SK-N-SH treated with all-trans-retinoic acid at 6 μM for 48 hours (cell line): ENCODE results near the gene COX4I2.

Experiments
- ATAC-seq: fragments of 200-7000 bp; cut with Tn5 transposase; 3 replicates; pipeline ENCODE4 v1.9.1; 2020; ENCODE audit warnings: mild to moderate bottlenecking, moderate library complexity
- ARNTL ChIP-seq: fragments of 450-650 bp; formaldehyde crosslinking; IDR thresholded peaks from 2 replicates; pipeline ENCODE4 v1.5.0; 2020; ENCODE audit warnings: low read depth, mild to moderate bottlenecking, moderate library complexity, borderline replicate concordance
- BACH2 ChIP-seq: fragments of 250-450 bp; sonication (Bioruptor Pico); IDR thresholded peaks from 2 replicates; pipeline ENCODE4 v1.9.0; 2021; ENCODE audit warnings: mild to moderate bottlenecking, borderline replicate concordance
- CSDC2 ChIP-seq: fragments of 250-450 bp; sonication (Bioruptor Pico); IDR thresholded peaks from 2 replicates; pipeline ENCODE4 v1.5.0; 2020; ENCODE audit warnings: mild to moderate bottlenecking, moderate library complexity
- ESRRG ChIP-seq: fragments of 250-450 bp; sonication (Bioruptor Pico); IDR thresholded peaks from 2 replicates; pipeline ENCODE4 v1.6.1; 2021; ENCODE audit warnings: mild to moderate bottlenecking
- GLIS3 ChIP-seq: fragments of 250-450 bp; sonication (Bioruptor Pico); IDR thresholded peaks from 2 replicates; pipeline ENCODE4 v1.5.0; 2020; ENCODE audit warnings: mild to moderate bottlenecking, moderate library complexity
- ISL1 ChIP-seq: fragments of 250-450 bp; sonication (Bioruptor Pico); IDR thresholded peaks from 2 replicates; pipeline ENCODE4 v2.1.2; 2022; ENCODE audit warnings: mild to moderate bottlenecking, moderate library complexity
- OSR1 ChIP-seq: fragments of 250-450 bp; sonication (Bioruptor Pico); IDR thresholded peaks from 2 replicates; pipeline ENCODE4 v1.8.0; 2022; ENCODE audit warnings: moderate library complexity, mild to moderate bottlenecking, inconsistent platforms
- PPARA ChIP-seq: fragments of 250-450 bp; sonication (Bioruptor Pico); IDR thresholded peaks from 2 replicates; pipeline ENCODE4 v1.5.0; 2020; ENCODE audit warnings: mild to moderate bottlenecking, borderline replicate concordance
- RARB ChIP-seq: fragments of 250-450 bp; sonication (Bioruptor Pico); IDR thresholded peaks from 2 replicates; pipeline ENCODE4 v1.8.0; 2021; ENCODE audit warnings: mild to moderate bottlenecking, moderate library complexity
- SNAI2 ChIP-seq: fragments of 250-450 bp; sonication (Bioruptor Pico); IDR thresholded peaks from 2 replicates; pipeline ENCODE4 v1.5.0; 2020; ENCODE audit warnings: mild to moderate bottlenecking, moderate library complexity
- TCF4 ChIP-seq: fragments of 250-450 bp; sonication (Bioruptor Pico); IDR thresholded peaks from 2 replicates; pipeline ENCODE4 v1.8.0; 2021; ENCODE audit warnings: mild to moderate bottlenecking, moderate library complexity, borderline replicate concordance
- TOX ChIP-seq: fragments of 250-450 bp; sonication (Bioruptor Pico); IDR thresholded peaks from 2 replicates; pipeline ENCODE4 v1.8.0; 2021; ENCODE audit warnings: mild to moderate bottlenecking, moderate library complexity, borderline replicate concordance
- ZC3H10 ChIP-seq: fragments of 250-450 bp; sonication (Bioruptor Pico); IDR thresholded peaks from 2 replicates; pipeline ENCODE4 v1.5.1; 2021; ENCODE audit warnings: mild to moderate bottlenecking, moderate library complexity
- ZFP3 ChIP-seq: fragments of 250-450 bp; sonication (Bioruptor Pico); IDR thresholded peaks from 2 replicates; pipeline ENCODE4 v1.5.0; 2020; ENCODE audit warnings: mild to moderate bottlenecking, moderate library complexity
- ZFP30 ChIP-seq: fragments of 450-650 bp; formaldehyde crosslinking; IDR thresholded peaks from 2 replicates; pipeline ENCODE4 v1.5.0; 2022; ENCODE audit warnings: mild to moderate bottlenecking, moderate library complexity
- ZNF565 ChIP-seq: fragments of 450-650 bp; formaldehyde crosslinking; conservative IDR thresholded peaks from 2 replicates; pipeline ENCODE4 v1.5.0; 2020; ENCODE audit warnings: low read depth, mild to moderate bottlenecking, moderate library complexity
- ZNF70 ChIP-seq: fragments of 450-650 bp; formaldehyde crosslinking; IDR thresholded peaks from 2 replicates; pipeline ENCODE4 v1.5.0; 2020; ENCODE audit warnings: mild to moderate bottlenecking, moderate library complexity
- ZNF8 ChIP-seq: fragments of 450-650 bp; formaldehyde crosslinking; IDR thresholded peaks from 2 replicates; pipeline ENCODE4 v1.5.0; 2020; ENCODE audit warnings: mild to moderate bottlenecking, moderate library complexity
- TF ChIP-seq, protein P1 (sequence below): fragments of 250-450 bp; sonication (Bioruptor Pico); IDR thresholded peaks from 2 replicates; pipeline ENCODE4 v1.5.1; 2020; ENCODE audit warnings: low read depth, mild to moderate bottlenecking, moderate library complexity
- TF ChIP-seq, protein P2 (sequence below): fragments of 250-450 bp; sonication (Bioruptor Pico); IDR thresholded peaks from 2 replicates; pipeline ENCODE4 v1.5.1; 2021; ENCODE audit warnings: mild to moderate bottlenecking, moderate library complexity
- TF ChIP-seq, protein P3 (sequence below): fragments of 250-450 bp; sonication (Bioruptor Pico); IDR thresholded peaks from 2 replicates; pipeline ENCODE4 v1.8.0; 2020; ENCODE audit warnings: mild to moderate bottlenecking, moderate library complexity, borderline replicate concordance
- TF ChIP-seq, protein P4 (sequence below): fragments of 250-450 bp; sonication (Bioruptor Pico); IDR thresholded peaks from 2 replicates; pipeline ENCODE4 v1.5.0; 2020; ENCODE audit warnings: mild to moderate bottlenecking, moderate library complexity

The COX4I2 gene

DNA sequence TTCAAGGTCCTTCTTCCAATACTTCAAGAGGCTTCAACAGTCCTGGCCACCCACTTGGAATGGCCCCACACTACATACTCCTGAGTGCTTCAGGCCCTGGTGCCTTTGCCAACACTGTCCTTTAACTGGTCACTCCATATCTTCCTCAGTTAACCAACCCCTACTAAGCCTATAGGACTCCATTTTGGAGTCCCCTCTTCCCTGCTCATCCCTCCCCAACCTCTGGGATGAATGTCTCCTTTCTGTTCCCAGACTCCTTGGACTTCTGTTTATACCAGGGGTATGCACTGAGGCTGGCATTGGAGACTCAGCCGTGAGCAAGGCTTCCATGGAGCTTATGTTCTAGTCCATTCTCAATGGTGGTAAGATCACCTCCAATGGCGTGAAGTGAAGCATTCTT is 33.6 kb downstream of the COX4I2 start (continued):
- TF ChIP-seq, protein P1, sequence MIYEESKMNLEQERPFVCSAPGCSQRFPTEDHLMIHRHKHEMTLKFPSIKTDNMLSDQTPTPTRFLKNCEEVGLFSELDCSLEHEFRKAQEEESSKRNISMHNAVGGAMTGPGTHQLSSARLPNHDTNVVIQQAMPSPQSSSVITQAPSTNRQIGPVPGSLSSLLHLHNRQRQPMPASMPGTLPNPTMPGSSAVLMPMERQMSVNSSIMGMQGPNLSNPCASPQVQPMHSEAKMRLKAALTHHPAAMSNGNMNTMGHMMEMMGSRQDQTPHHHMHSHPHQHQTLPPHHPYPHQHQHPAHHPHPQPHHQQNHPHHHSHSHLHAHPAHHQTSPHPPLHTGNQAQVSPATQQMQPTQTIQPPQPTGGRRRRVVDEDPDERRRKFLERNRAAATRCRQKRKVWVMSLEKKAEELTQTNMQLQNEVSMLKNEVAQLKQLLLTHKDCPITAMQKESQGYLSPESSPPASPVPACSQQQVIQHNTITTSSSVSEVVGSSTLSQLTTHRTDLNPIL = no peak
- no peak for TF ChIP-seq ESRRG (CRISPR knock-in tag)
- no peak for TF ChIP-seq BACH2

DNA sequence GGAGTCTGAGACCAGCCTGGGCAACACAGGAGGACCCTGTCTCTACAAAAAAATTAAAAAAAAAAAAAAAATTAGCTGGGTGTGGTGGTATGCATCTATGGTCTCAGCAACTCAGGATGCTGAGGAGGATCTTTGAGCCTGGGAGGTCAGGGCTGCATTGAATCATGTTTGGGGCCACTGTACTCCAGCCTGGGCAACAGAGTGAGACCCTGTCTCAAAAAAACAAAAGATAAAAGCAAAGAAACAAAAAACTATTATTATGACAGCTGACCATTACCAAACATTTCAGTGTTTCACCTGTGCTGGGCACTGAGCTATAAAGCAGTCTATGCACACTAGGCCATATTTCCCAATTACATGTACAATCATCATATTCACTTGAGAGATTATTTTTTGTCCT is 35.7 kb downstream of the COX4I2 start:
- ATAC-seq = no peak
- TF ChIP-seq ZC3H10 (CRISPR knock-in tag) (no peak), ZFP30 (CRISPR knock-in tag) (no peak), SNAI2 (CRISPR knock-in tag) (no peak), ZFP3 (no peak)

DNA sequence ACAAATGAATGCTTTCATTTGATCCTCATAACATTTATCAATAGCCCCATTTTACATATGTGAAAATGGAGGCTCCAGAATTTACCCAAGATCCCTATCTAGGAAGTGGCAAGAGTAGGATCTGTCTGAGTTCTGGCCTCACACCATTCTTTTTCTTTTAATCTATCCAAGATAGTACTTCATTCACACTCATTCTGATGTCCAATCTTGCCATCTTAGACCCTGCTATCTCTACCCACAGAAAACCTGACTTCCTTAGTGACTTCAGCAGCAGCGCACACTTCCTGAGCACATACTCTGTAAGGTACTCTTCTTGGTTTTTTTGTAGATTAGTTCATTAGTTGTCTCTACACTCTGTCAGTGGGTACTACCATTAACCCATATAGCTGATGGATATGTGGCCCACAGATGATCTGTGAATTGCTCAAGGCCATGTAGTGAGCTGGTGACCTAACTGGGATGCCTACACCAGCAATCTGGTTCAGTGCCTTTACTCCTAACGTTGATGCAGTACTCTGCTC is 36.3 kb downstream of the COX4I2 start:
- no peak for ATAC-seq

DNA sequence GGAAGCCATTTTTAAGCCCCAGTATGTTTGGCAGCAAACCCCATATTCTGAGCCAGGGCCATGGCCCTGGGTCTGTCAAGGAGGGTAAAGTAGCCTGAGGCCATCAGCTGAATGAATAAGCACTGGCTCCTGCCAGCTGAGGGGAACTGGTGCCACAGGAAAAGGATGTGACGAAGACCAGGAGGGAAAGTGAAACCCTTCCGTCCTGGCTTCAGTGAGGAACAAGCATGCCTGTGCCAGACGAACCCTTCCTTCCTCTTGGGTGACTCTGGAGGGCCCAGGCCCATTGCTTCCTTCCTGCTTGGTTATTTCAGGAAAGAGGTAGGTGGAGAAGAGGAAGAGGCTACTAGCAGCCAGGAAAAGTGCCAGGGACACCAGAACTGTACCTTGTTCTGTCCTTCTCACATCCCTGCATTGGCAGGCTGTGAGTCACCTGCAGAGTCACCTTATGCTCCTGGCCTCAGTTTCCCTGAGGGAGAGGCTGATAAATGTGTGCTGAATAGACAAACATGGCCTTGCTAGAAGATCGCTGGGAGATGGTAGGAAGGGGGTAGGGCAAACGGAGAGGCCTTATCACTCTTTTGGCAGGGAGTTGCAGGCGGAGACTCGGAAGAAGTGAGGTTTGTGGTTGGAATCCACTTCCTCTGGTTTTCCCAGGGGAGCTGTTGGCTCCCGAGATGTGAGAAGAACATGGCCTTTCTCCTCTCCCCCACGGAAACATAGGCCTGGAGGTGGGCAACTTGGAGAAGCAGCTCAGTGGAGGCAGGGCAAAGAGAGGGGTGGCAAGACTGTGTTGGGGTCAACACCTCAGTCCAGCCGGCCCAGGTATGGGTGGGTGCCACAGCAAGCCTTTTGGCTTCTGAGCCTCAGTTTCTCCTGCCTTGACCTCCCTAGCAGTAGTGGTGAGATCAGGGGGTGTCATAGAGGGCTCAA is 37.4 kb downstream of the COX4I2 start:
- ATAC-seq = peak; percentile 16; the same call in 2 of the 3 replicates
- no peak for TF ChIP-seq RARB (CRISPR knock-in tag)
- no peak for TF ChIP-seq SNAI2 (CRISPR knock-in tag)
- TF ChIP-seq ZNF70 (CRISPR knock-in tag) = 0 out of 2 replicates have a peak, but pooled peaks have one; percentile 12

More for the DNA sequence above, 36.3 kb downstream of the COX4I2 start:
- no peak for TF ChIP-seq ZFP30 (CRISPR knock-in tag)
- TF ChIP-seq, protein P2, sequence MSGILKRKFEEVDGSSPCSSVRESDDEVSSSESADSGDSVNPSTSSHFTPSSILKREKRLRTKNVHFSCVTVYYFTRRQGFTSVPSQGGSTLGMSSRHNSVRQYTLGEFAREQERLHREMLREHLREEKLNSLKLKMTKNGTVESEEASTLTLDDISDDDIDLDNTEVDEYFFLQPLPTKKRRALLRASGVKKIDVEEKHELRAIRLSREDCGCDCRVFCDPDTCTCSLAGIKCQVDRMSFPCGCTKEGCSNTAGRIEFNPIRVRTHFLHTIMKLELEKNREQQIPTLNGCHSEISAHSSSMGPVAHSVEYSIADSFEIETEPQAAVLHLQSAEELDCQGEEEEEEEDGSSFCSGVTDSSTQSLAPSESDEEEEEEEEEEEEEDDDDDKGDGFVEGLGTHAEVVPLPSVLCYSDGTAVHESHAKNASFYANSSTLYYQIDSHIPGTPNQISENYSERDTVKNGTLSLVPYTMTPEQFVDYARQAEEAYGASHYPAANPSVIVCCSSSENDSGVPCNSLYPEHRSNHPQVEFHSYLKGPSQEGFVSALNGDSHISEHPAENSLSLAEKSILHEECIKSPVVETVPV = no peak
- no peak for TF ChIP-seq ARNTL (CRISPR knock-in tag)
- no peak for TF ChIP-seq SNAI2 (CRISPR knock-in tag)
- TF ChIP-seq CSDC2 = no peak
- TF ChIP-seq OSR1 = no peak
- no peak for TF ChIP-seq TOX (CRISPR knock-in tag)
- TF ChIP-seq ZNF8 = no peak
- TF ChIP-seq BACH2 = no peak
- TF ChIP-seq ZFP3 = no peak
- TF ChIP-seq, protein P3, sequence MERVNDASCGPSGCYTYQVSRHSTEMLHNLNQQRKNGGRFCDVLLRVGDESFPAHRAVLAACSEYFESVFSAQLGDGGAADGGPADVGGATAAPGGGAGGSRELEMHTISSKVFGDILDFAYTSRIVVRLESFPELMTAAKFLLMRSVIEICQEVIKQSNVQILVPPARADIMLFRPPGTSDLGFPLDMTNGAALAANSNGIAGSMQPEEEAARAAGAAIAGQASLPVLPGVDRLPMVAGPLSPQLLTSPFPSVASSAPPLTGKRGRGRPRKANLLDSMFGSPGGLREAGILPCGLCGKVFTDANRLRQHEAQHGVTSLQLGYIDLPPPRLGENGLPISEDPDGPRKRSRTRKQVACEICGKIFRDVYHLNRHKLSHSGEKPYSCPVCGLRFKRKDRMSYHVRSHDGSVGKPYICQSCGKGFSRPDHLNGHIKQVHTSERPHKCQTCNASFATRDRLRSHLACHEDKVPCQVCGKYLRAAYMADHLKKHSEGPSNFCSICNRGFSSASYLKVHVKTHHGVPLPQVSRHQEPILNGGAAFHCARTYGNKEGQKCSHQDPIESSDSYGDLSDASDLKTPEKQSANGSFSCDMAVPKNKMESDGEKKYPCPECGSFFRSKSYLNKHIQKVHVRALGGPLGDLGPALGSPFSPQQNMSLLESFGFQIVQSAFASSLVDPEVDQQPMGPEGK (CRISPR knock-in tag) = no peak
- TF ChIP-seq GLIS3 (CRISPR knock-in tag) = no peak
- TF ChIP-seq PPARA (CRISPR knock-in tag) = no peak
- TF ChIP-seq ZC3H10 (CRISPR knock-in tag) = no peak
- TF ChIP-seq RARB (CRISPR knock-in tag) = no peak
- no peak for TF ChIP-seq ISL1 (CRISPR knock-in tag)
- TF ChIP-seq, protein P4, sequence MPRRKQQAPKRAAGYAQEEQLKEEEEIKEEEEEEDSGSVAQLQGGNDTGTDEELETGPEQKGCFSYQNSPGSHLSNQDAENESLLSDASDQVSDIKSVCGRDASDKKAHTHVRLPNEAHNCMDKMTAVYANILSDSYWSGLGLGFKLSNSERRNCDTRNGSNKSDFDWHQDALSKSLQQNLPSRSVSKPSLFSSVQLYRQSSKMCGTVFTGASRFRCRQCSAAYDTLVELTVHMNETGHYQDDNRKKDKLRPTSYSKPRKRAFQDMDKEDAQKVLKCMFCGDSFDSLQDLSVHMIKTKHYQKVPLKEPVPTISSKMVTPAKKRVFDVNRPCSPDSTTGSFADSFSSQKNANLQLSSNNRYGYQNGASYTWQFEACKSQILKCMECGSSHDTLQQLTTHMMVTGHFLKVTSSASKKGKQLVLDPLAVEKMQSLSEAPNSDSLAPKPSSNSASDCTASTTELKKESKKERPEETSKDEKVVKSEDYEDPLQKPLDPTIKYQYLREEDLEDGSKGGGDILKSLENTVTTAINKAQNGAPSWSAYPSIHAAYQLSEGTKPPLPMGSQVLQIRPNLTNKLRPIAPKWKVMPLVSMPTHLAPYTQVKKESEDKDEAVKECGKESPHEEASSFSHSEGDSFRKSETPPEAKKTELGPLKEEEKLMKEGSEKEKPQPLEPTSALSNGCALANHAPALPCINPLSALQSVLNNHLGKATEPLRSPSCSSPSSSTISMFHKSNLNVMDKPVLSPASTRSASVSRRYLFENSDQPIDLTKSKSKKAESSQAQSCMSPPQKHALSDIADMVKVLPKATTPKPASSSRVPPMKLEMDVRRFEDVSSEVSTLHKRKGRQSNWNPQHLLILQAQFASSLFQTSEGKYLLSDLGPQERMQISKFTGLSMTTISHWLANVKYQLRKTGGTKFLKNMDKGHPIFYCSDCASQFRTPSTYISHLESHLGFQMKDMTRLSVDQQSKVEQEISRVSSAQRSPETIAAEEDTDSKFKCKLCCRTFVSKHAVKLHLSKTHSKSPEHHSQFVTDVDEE (CRISPR knock-in tag) = no peak
- TF ChIP-seq ZNF70 (CRISPR knock-in tag) = no peak
- no peak for TF ChIP-seq ZNF565 (CRISPR knock-in tag)
- no peak for TF ChIP-seq TCF4 (CRISPR knock-in tag)
